ENCODE data around the gene GLTP. TPM values are rescaled to one million over a fixed set of nuclear protein-coding genes. Genes with fewer than 3 reads are reported as not detected.

Gene GLTP
- total and polyA plus RNA-seq, 2 of the 4 experiments (the other 2 are of a cell fraction), result 34.4 to 58.4 TPM

GRCh38 chr12:109829667-109830066, 50.7 kb downstream of the GLTP start:
- 75% methylated on average over 8 of the region's 10 CpGs; no CpG with 5 or more reads in 1 of the 2 experiments for WGBS, 2 experiments (ENCODE audit: extremely low coverage in 2 of 2, insufficient read length in 1 of 2)
- dilution Hi-C loops (cut with HindIII; ENCODE audit: low sequenced_read_pairs, unreplicated experiment) (no loop called here), in situ Hi-C loops (cut with MboI; ENCODE audit: low sequenced_read_pairs) (no loop called here), intact Hi-C loops (cut with micrococcal nuclease) (no loop called here)
- no peak overlapping the region for H3K27ac ChIP-seq (ENCODE audit: insufficient read depth, low read length)
- POLR2A ChIA-PET (ENCODE audit: unreplicated experiment), result no interaction called here
- no peak for DNase-seq
- no peak for ATAC-seq (ENCODE audit: low read depth)
- H3K4me3 ChIP-seq (ENCODE audit: insufficient read depth, low read depth, low read length), result no peak overlapping the region
- 0 out of 4 replicates have a peak, but pooled peaks cover 0 to 3% of the 10 kb centered on the region in 2 experiments for H3K79me1 ChIP-seq (ENCODE audit: low read depth in 1 of 2, low read length in 2 of 2)
- no peak overlapping the region for H3K9ac ChIP-seq (ENCODE audit: low read depth, low read length)
- CTCF ChIA-PET, result interaction anchor here (1.0 kb wide), 1 partner anchor 16 kb away, joined by 4 read pairs; no protein-coding TSS in a partner anchor
- H2BK120ac ChIP-seq (ENCODE audit: low read depth, low read length), result no peak overlapping the region
- no TSS peak for BruUV-seq (replicated peaks)
- H2BK20ac ChIP-seq (ENCODE audit: low read depth, low read length), result no peak overlapping the region
- H3K14ac ChIP-seq (replicated peaks; ENCODE audit: low read depth, low read length), result no peak overlapping the region
- H3K23ac ChIP-seq (ENCODE audit: low read depth, low read length), result no peak overlapping the region
- no peak overlapping the region for H3K4ac ChIP-seq (ENCODE audit: low read depth, low read length)
- no peak overlapping the region for H4K91ac ChIP-seq (ENCODE audit: insufficient read depth, low read depth, low read length)
- H2AFZ ChIP-seq (replicated peaks; ENCODE audit: low read length, poor library complexity), result no peak overlapping the region
- no peak overlapping the region for H2BK15ac ChIP-seq (ENCODE audit: low read depth, low read length)
- H2BK5ac ChIP-seq (ENCODE audit: low read depth, low read length, poor library complexity, severe bottlenecking), result no peak overlapping the region
- H4K5ac ChIP-seq (ENCODE audit: low read depth, low read length), result no peak overlapping the region
- H4K8ac ChIP-seq (ENCODE audit: low read depth in 2 of 2, low read length in 2 of 2), result no peak overlapping the region
- H2AK5ac ChIP-seq (ENCODE audit: low read depth, low read length), result no peak overlapping the region
- no peaks in the 10 kb centered on the region for H3K9me1 ChIP-seq (ENCODE audit: insufficient read depth, low read length)
- H3K4me1 ChIP-seq (ENCODE audit: control insufficient read depth, insufficient read depth, low read length), result peaks cover 2% of the 10 kb centered on the region; the same call in 1 of the 2 replicates
- H2AK9ac ChIP-seq (replicated peaks; ENCODE audit: low read depth, low read length, poor library complexity), result no peak overlapping the region
- no peak overlapping the region for H3K4me2 ChIP-seq (ENCODE audit: low read depth, low read length)
- no peaks in the 10 kb centered on the region for H3K27me3 ChIP-seq (ENCODE audit: control insufficient read depth, insufficient read depth, low read length)
- H3K18ac ChIP-seq (ENCODE audit: low read depth, low read length), result no peak overlapping the region
- H3K36me3 ChIP-seq (ENCODE audit: control insufficient read depth, insufficient read depth, low read length), result no peaks in the 10 kb centered on the region
- H3K9me3 ChIP-seq (ENCODE audit: control insufficient read depth, insufficient read depth, low read length), result no peaks in the 10 kb centered on the region
- H3K56ac ChIP-seq (ENCODE audit: extremely low read depth, insufficient read depth, low read length), result no peak overlapping the region
- TF ChIP-seq SMC3 (IDR thresholded peaks at IDR 0.05; ENCODE audit: low read depth, low read length), result no peak
- TF ChIP-seq RCOR1 (IDR thresholded peaks at IDR 0.05; ENCODE audit: insufficient replicate concordance, low read length), result no peak
- no peak for TF ChIP-seq MAZ (IDR thresholded peaks at IDR 0.05; ENCODE audit: borderline replicate concordance, low read depth, low read length)
- no peak for TF ChIP-seq NFE2L2 (IDR thresholded peaks at IDR 0.05; ENCODE audit: low read depth, low read length)
- no peak for TF ChIP-seq CHD1 (IDR thresholded peaks at IDR 0.05; ENCODE audit: low read depth, low read length)
- TF ChIP-seq BHLHE40 (IDR thresholded peaks at IDR 0.05; ENCODE audit: low read depth, low read length), result no peak
- no peaks in the 10 kb centered on the region; the same call in 1 of the 2 replicates for H4K20me1 ChIP-seq (ENCODE audit: insufficient read depth, low read length)
